Stimulated activated CD4-positive, alpha-beta T cell treated with anti-CD3 and anti-CD28 coated beads, Interleukin-1b, Interleukin-23, amount 100 ng/mL, for 48 hours (primary cell): ENCODE measurements around the gene CD79A.

Source experiments
- DNase-seq: peaks from one replicate; pipeline ENCODE4 v3.0.0-alpha.2; 2020

The CD79A gene

GRCh38 chr19:41886761-41887710, 10.0 kb downstream of the CD79A start:
- peak; percentile 55 for DNase-seq

- DNase-seq: peak; percentile 90
These were observed 10.8 kb downstream of the CD79A start for GRCh38 chr19:41887711-41888382.

GRCh38 chr19:41888926-41889325, 11.8 kb downstream of the CD79A start:
- no peak for DNase-seq

- no peak for DNase-seq
These were observed 12.8 kb downstream of the CD79A start for GRCh38 chr19:41889896-41890295.

GRCh38 chr19:41890936-41891335, 13.9 kb downstream of the CD79A start:
- DNase-seq: no peak

GRCh38 chr19:41892173-41892902, 15.3 kb downstream of the CD79A start:
- DNase-seq: no peak

GRCh38 chr19:41893899-41894298, 16.8 kb downstream of the CD79A start:
- DNase-seq: no peak

- DNase-seq: no peak
These were observed 17.3 kb downstream of the CD79A start for GRCh38 chr19:41894350-41894749.

GRCh38 chr19:41895745-41896580, 18.9 kb downstream of the CD79A start:
- DNase-seq: no peak

GRCh38 chr19:41896581-41896942, 19.5 kb downstream of the CD79A start:
- DNase-seq: no peak

GRCh38 chr19:41897181-41897580, 20.1 kb downstream of the CD79A start:
- no peak for DNase-seq

GRCh38 chr19:41897820-41898219, 20.7 kb downstream of the CD79A start:
- no peak for DNase-seq

- DNase-seq: no peak
These were observed 21.2 kb downstream of the CD79A start for GRCh38 chr19:41898235-41898634.

GRCh38 chr19:41901707-41902360, 24.8 kb downstream of the CD79A start:
- DNase-seq: no peak

GRCh38 chr19:41902594-41902993, 25.5 kb downstream of the CD79A start:
- no peak for DNase-seq

- no peak for DNase-seq
These were observed 26.3 kb downstream of the CD79A start for GRCh38 chr19:41903193-41903953.

- DNase-seq: no peak
These were observed 27.2 kb downstream of the CD79A start for GRCh38 chr19:41904118-41904870.

- no peak for DNase-seq
These were observed 28.4 kb downstream of the CD79A start for GRCh38 chr19:41905273-41906002.

GRCh38 chr19:41906271-41906670, 29.2 kb downstream of the CD79A start:
- no peak for DNase-seq
